SU-DHL-6 (cell line): Measurements from ENCODE around the gene JKAMP.

Experiments used
- H2AFZ ChIP-seq: fragments of 200-600 bp; sonication (generic); 2 replicates; pipeline ENCODE4 v1.6.1; 2014; ENCODE audit warnings: low read depth, mild to moderate bottlenecking, moderate library complexity, mixed read lengths, antibody characterized with exemption, low read length; ENCODE audit not compliant: severe bottlenecking
- H3F3A ChIP-seq: fragments of 200-600 bp; shearing (Covaris generic); 2 replicates; pipeline ENCODE4 v1.6.0; 2016; ENCODE audit warnings: antibody characterized with exemption, mild to moderate bottlenecking; ENCODE audit not compliant: insufficient read depth
- H3K27ac ChIP-seq: fragments of 200-600 bp; sonication (generic); 2 replicates; pipeline ENCODE4 v1.5.1; 2016; ENCODE audit warnings: low read depth, mild to moderate bottlenecking, low read length, moderate library complexity, mixed read lengths
- H3K27me3 ChIP-seq: fragments of 200-600 bp; sonication (generic), shearing (Covaris generic); 2 replicates; pipeline ENCODE4 v1.6.0; 2014; ENCODE audit warnings: mild to moderate bottlenecking, low read length
- H3K36me3 ChIP-seq: fragments of 200-600 bp; sonication (generic); 2 replicates; pipeline ENCODE4 v1.6.1; 2014; ENCODE audit warnings: mild to moderate bottlenecking, low read length, mixed read lengths
- H3K4me2 ChIP-seq: fragments of 300-600, 200-600 bp; shearing (Covaris generic), sonication (generic); 2 replicates; pipeline ENCODE4 v1.6.0; 2014; ENCODE audit warnings: low read length, low read depth, mild to moderate bottlenecking; ENCODE audit not compliant: poor library complexity, severe bottlenecking
- H3K4me3 ChIP-seq: fragments of 200-600 bp; sonication (generic); 2 replicates; pipeline ENCODE4 v1.5.1; 2014; ENCODE audit warnings: antibody characterized with exemption, low read length, mild to moderate bottlenecking, mixed read lengths; ENCODE audit not compliant: insufficient read depth, poor library complexity, severe bottlenecking
- H3K79me2 ChIP-seq: fragments of 200-600 bp; sonication (generic); 2 replicates; pipeline ENCODE4 v1.6.1; 2014; ENCODE audit warnings: mild to moderate bottlenecking, low read length, moderate library complexity; ENCODE audit not compliant: insufficient read depth
- H3K9ac ChIP-seq: fragments of 200-600 bp; sonication (generic); 2 replicates; pipeline ENCODE4 v1.7.0; 2014; ENCODE audit warnings: mild to moderate bottlenecking, low read length
- H3K9me2 ChIP-seq: fragments of 200-600 bp; sonication (generic); replicated peaks from 2 replicates; pipeline ENCODE4 v1.6.1; 2014; ENCODE audit warnings: low read length; ENCODE audit not compliant: insufficient read depth
- H3K9me3 ChIP-seq: fragments of 200-600 bp; sonication (generic); 2 replicates; pipeline ENCODE4 v1.6.1; 2014; ENCODE audit warnings: low read length, mixed read lengths; ENCODE audit not compliant: insufficient read depth
- H4K20me1 ChIP-seq: fragments of 200-600 bp; sonication (generic); 2 replicates; pipeline ENCODE4 v1.6.1; 2014; ENCODE audit warnings: low read depth, mild to moderate bottlenecking, antibody characterized with exemption, low read length, moderate library complexity, mixed read lengths
- EZH2phosphoT487 ChIP-seq: fragments of 200-600 bp; sonication (generic), shearing (Covaris generic); conservative IDR thresholded peaks from 2 replicates; pipeline ENCODE4 v1.6.1; 2018; ENCODE audit warnings: mild to moderate bottlenecking, antibody characterized with exemption, low read length, moderate library complexity, mixed read lengths
- TF ChIP-seq, protein P1 (sequence below): fragments of 200-600 bp; sonication (generic); IDR thresholded peaks from one replicate; pipeline ENCODE4 v1.5.1; 2017; ENCODE audit warnings: antibody characterized with exemption, mild to moderate bottlenecking, low read length, moderate library complexity; ENCODE audit not compliant: insufficient read depth, poor library complexity, severe bottlenecking

Gene JKAMP

DNA sequence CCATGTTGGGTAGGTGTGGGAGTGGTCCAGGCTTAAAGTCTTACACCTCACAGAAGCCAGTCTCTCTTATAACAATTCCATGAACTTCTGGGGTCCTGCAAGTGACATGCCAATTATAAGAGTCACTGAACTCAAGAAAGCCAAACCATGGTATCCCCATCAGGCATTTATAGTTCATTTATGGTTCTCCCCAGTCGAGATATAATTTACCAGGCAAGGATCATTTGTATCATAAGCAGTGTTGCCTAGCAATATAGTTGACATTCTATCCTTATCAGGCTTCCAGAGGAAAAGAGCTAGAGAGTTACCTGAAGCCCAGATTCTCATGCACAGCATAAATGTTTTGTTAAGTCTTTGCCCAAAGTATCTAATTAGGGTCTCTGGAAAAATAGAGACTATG is 8.1 kb downstream of the JKAMP start:
- no peak overlapping the region for H3K4me3 ChIP-seq
- H4K20me1 ChIP-seq, result no peaks in the 10 kb centered on the region
- H3K27ac ChIP-seq, result no peak overlapping the region
- H3F3A ChIP-seq, result no peaks in the 10 kb centered on the region
- H3K9ac ChIP-seq, result no peak overlapping the region
- TF ChIP-seq, protein P1, sequence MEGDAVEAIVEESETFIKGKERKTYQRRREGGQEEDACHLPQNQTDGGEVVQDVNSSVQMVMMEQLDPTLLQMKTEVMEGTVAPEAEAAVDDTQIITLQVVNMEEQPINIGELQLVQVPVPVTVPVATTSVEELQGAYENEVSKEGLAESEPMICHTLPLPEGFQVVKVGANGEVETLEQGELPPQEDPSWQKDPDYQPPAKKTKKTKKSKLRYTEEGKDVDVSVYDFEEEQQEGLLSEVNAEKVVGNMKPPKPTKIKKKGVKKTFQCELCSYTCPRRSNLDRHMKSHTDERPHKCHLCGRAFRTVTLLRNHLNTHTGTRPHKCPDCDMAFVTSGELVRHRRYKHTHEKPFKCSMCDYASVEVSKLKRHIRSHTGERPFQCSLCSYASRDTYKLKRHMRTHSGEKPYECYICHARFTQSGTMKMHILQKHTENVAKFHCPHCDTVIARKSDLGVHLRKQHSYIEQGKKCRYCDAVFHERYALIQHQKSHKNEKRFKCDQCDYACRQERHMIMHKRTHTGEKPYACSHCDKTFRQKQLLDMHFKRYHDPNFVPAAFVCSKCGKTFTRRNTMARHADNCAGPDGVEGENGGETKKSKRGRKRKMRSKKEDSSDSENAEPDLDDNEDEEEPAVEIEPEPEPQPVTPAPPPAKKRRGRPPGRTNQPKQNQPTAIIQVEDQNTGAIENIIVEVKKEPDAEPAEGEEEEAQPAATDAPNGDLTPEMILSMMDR, result no peak
- TF ChIP-seq EZH2phosphoT487, result no peak
- 0 out of 2 replicates have a peak, but pooled peaks cover 4% of the 10 kb centered on the region for H3K79me2 ChIP-seq
- H3K27me3 ChIP-seq, result no peaks in the 10 kb centered on the region
- no peak overlapping the region for H2AFZ ChIP-seq
- H3K9me2 ChIP-seq, result no peaks in the 10 kb centered on the region
- H3K4me2 ChIP-seq, result no peak overlapping the region
- H3K9me3 ChIP-seq, result no peaks in the 10 kb centered on the region
- H3K36me3 ChIP-seq, result peaks cover 49% of the 10 kb centered on the region

DNA sequence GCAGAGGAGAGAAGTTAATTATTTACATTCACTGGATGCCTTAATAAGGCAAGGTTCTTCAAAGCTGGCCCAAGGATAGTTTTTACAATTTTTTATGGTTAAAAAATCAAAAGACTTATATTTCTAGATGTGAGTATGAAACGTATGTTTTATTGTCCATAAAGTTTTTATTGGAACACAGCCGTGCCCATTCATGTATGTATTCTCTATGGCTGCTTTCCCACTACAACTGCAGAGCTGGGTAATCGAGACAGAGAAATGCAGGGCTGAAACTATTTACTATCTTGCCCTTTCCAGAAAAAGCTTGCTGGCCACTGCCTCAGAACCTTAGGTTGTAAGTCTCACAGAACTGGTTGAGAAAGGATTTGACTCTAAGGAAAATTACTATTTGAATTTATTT is 16.4 kb downstream of the JKAMP start:
- Histone ChIP-seq H3F3A (no peaks in the 10 kb centered on the region), H3K9me2 (no peaks in the 10 kb centered on the region), H3K4me3 (no peak overlapping the region), H3K27ac (no peak overlapping the region), H3K27me3 (no peaks in the 10 kb centered on the region), H2AFZ (no peak overlapping the region), H3K79me2 (no peaks in the 10 kb centered on the region), H3K4me2 (no peak overlapping the region), H4K20me1 (peaks cover 7% of the 10 kb centered on the region; the same call in 1 of the 2 replicates), H3K9ac (no peak overlapping the region), H3K9me3 (no peaks in the 10 kb centered on the region), H3K36me3 (peaks cover 40% of the 10 kb centered on the region; the same call in 1 of the 2 replicates)
- TF ChIP-seq, protein P1, result no peak
- no peak for TF ChIP-seq EZH2phosphoT487

DNA sequence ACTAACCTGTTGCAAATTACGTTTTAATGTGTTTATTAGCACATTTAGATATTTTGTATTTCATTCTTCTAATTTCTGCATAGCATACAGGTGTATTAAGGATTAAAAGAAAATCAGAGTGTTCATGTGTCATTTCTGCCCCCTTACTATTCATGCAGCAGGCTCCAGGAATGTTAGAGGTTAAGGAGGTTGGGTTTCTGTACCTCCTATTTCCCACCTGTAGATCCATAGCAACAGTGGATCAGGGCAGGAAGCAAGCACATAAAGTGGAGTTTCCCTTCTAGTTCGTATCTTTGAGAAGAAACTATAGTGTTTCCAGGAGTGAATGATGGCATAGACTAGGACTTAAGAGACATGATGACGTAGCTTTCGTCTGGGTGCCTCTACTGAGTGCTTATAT is 18.9 kb downstream of the JKAMP start:
- no peak overlapping the region for H3K27ac ChIP-seq
- TF ChIP-seq, protein P1, result no peak
- no peak for TF ChIP-seq EZH2phosphoT487
- no peak overlapping the region for H2AFZ ChIP-seq
- no peak overlapping the region for H3K9ac ChIP-seq
- H3K9me3 ChIP-seq, result no peaks in the 10 kb centered on the region
- H3K4me3 ChIP-seq, result no peak overlapping the region
- H3K27me3 ChIP-seq, result no peaks in the 10 kb centered on the region
- no peaks in the 10 kb centered on the region for H3K9me2 ChIP-seq
- H3K4me2 ChIP-seq, result no peak overlapping the region
- 0 out of 2 replicates have a peak, but pooled peaks cover 4% of the 10 kb centered on the region for H4K20me1 ChIP-seq
- H3K36me3 ChIP-seq, result peaks cover 26% of the 10 kb centered on the region; the same call in 1 of the 2 replicates
- no peaks in the 10 kb centered on the region for H3K79me2 ChIP-seq
- no peaks in the 10 kb centered on the region for H3F3A ChIP-seq
